ENCODE measurements around the gene MAFF. TPM values are rescaled to one million over a fixed set of nuclear protein-coding genes. Genes with fewer than 3 reads are reported as not detected.

MAFF gene
- total RNA-seq, 2 experiments from 2014 or later = 25.6 to 27.3 TPM

- CTCF ChIA-PET = no interaction called here
- Mint-ChIP-seq H3K27me3 (no peaks in the 10 kb centered on the region), H3K9me3 (no peaks in the 10 kb centered on the region), H3K27ac (no peak overlapping the region), H3K36me3 (ENCODE audit: low read depth) (peaks cover 10% of the 10 kb centered on the region), H3K4me1 (ENCODE audit: low read depth) (peaks cover 7% of the 10 kb centered on the region), H3K4me3 (no peak overlapping the region)
- TF ChIP-seq CTCF (IDR thresholded peaks at IDR 0.05) = no peak
- peak; percentile 32 for ATAC-seq (ENCODE audit: poor library complexity)
- H3K27me3 ChIP-seq (ENCODE audit: control insufficient read depth in 1 of 2, insufficient read depth in 2 of 2, low read length in 2 of 2) = no peaks in the 10 kb centered on the region
- H3K27ac ChIP-seq (ENCODE audit: low read depth in 1 of 2, low read length in 2 of 2) = no peak overlapping the region
- no peak overlapping the region for H3K4me3 ChIP-seq (ENCODE audit: low read length)
- H3K4me1 ChIP-seq (ENCODE audit: insufficient read depth, low read length) = peaks cover 13% of the 10 kb centered on the region
- peak in 6 of 14 experiments; percentile 7 to 68 (median 48) for DNase-seq
- H3K36me3 ChIP-seq (ENCODE audit: insufficient read depth, low read length) = peaks cover 23% of the 10 kb centered on the region
- no peaks in the 10 kb centered on the region for H3K9me3 ChIP-seq (ENCODE audit: control insufficient read depth in 1 of 2, insufficient read depth in 1 of 2, low read length in 2 of 2)
- POLR2A ChIA-PET = no interaction called here
- intact Hi-C loops (cut with DNase I, micrococcal nuclease) = no loop called here
Measured at GRCh38 chr22:38172832-38173640, 28.8 kb upstream of the MAFF start.

DNA sequence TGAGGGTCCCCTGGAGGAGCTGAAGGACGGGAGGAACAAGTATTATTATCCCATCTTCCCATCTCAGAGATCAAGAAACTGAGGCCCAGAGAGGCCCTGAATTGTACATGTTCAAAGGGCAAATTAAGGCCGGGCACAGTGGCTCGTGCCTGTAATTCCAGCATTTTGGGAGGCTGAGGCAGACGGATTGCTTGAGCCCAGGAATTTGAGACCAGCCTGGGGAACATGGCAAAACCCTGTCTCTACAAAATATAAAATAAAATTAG lies 28.2 kb upstream of the MAFF start:
- Histone ChIP-seq H3K9me3 (ENCODE audit: control insufficient read depth in 1 of 2, insufficient read depth in 1 of 2, low read length in 2 of 2) (no peaks in the 10 kb centered on the region), H3K27me3 (ENCODE audit: control insufficient read depth in 1 of 2, insufficient read depth in 2 of 2, low read length in 2 of 2) (no peaks in the 10 kb centered on the region), H3K36me3 (ENCODE audit: insufficient read depth, low read length) (peaks cover 20% of the 10 kb centered on the region), H3K4me1 (ENCODE audit: insufficient read depth, low read length) (peaks cover 13% of the 10 kb centered on the region), H3K4me3 (ENCODE audit: low read length) (no peak overlapping the region), H3K27ac (ENCODE audit: low read depth in 1 of 2, low read length in 2 of 2) (no peak overlapping the region)
- H3K27me3 Mint-ChIP-seq = no peaks in the 10 kb centered on the region
- ChIA-PET CTCF (no interaction called here), POLR2A (no interaction called here)
- TF ChIP-seq CTCF (IDR thresholded peaks at IDR 0.05) = no peak
- no peaks in the 10 kb centered on the region for H3K9me3 Mint-ChIP-seq
- no peak overlapping the region for H3K27ac Mint-ChIP-seq
- ATAC-seq (ENCODE audit: poor library complexity) (no peak), DNase-seq (no peak)
- intact Hi-C loops (cut with DNase I, micrococcal nuclease) = no loop called here
- H3K4me3 Mint-ChIP-seq = no peak overlapping the region
- peaks cover 9% of the 10 kb centered on the region for H3K36me3 Mint-ChIP-seq (ENCODE audit: low read depth)
- peaks cover 7% of the 10 kb centered on the region for H3K4me1 Mint-ChIP-seq (ENCODE audit: low read depth)

DNA sequence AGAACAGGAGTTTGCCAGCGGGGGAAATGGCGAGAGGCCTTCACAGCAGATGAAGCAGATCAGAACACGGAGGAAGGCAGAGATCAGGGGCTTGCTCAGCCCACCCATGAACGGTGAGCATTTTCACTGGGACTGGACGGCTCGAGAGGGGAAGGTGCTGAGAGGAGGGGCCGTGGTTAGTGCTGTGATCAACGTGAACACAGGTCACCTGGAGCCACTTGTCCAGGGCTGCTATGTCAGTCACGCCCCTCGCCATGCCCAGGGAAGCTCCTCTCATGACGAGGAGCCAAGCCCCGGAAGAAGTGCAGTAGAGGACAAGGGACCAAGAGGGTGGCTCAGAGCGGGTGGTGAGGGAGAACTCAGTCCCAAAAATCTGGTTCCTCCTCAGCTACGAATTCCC lies 27.2 kb upstream of the MAFF start:
- ATAC-seq (ENCODE audit: poor library complexity) = no peak
- Histone ChIP-seq H3K36me3 (ENCODE audit: insufficient read depth, low read length) (peaks cover 11% of the 10 kb centered on the region), H3K9me3 (ENCODE audit: control insufficient read depth in 1 of 2, insufficient read depth in 1 of 2, low read length in 2 of 2) (no peaks in the 10 kb centered on the region), H3K4me3 (ENCODE audit: low read length) (no peak overlapping the region), H3K27ac (ENCODE audit: low read depth in 1 of 2, low read length in 2 of 2) (no peak overlapping the region), H3K4me1 (ENCODE audit: insufficient read depth, low read length) (peaks cover 15% of the 10 kb centered on the region), H3K27me3 (ENCODE audit: control insufficient read depth in 1 of 2, insufficient read depth in 2 of 2, low read length in 2 of 2) (no peaks in the 10 kb centered on the region)
- TF ChIP-seq CTCF (IDR thresholded peaks at IDR 0.05) = no peak
- Mint-ChIP-seq H3K4me1 (ENCODE audit: low read depth) (peaks cover 13% of the 10 kb centered on the region), H3K4me3 (no peak overlapping the region), H3K27ac (no peak overlapping the region), H3K9me3 (no peaks in the 10 kb centered on the region), H3K36me3 (ENCODE audit: low read depth) (peaks cover 5% of the 10 kb centered on the region), H3K27me3 (no peaks in the 10 kb centered on the region)
- intact Hi-C loops (cut with DNase I, micrococcal nuclease) = no loop called here
- no peak for DNase-seq
- CTCF ChIA-PET = no interaction called here
- POLR2A ChIA-PET = no interaction called here
